ENCODE measurements around the gene NEIL1. TPM values are rescaled to one million over a fixed set of nuclear protein-coding genes. Genes with fewer than 3 reads are reported as not detected.
"Not testable (repeated sequence)": the region's sequence is repeated elsewhere in the genome, so short reads cannot be mapped to it uniquely, and the experiment has no call there.

The NEIL1 gene
- polyA plus RNA-seq, 1 experiment = 4.7 TPM

GRCh38 chr15:75347222-75348033 is 589 bp downstream of the NEIL1 start:
- peaks cover 2% of the 10 kb centered on the region; the same call in 1 of the 2 replicates for H3K36me3 ChIP-seq (ENCODE audit: control insufficient read depth, insufficient read depth, low read length)
- no peak for DNase-seq (ENCODE audit: low read depth)
- ChIA-PET CTCF (interaction anchor here (1.8 kb wide), 1 partner anchor 20 kb away, joined by 13 read pairs; the partner anchor contains the start of gene MAN2C1), POLR2A (interaction anchor here (0.6 kb wide), 2 partner anchors 14 to 107 kb away, joined by 3 to 9 read pairs; no protein-coding TSS in a partner anchor)
- peak overlapping the region; percentile 82 for H3K4me3 ChIP-seq (ENCODE audit: low read depth, low read length)
- no peak for TF ChIP-seq CTCF (IDR thresholded peaks at IDR 0.05; ENCODE audit: insufficient read depth, low read depth, low read length)
- H3K27me3 ChIP-seq (ENCODE audit: control insufficient read depth, insufficient read depth, low read length) = peaks cover 12% of the 10 kb centered on the region

GRCh38 chr15:75348034-75348561 is 1.3 kb downstream of the NEIL1 start:
- TF ChIP-seq CTCF (IDR thresholded peaks at IDR 0.05; ENCODE audit: insufficient read depth, low read depth, low read length) = no peak
- CTCF ChIA-PET = interaction anchor here (1.8 kb wide), 1 partner anchor 20 kb away, joined by 13 read pairs; the partner anchor contains the start of gene MAN2C1
- Histone ChIP-seq H3K4me3 (ENCODE audit: low read depth, low read length) (peak overlapping the region; percentile 82), H3K27me3 (ENCODE audit: control insufficient read depth, insufficient read depth, low read length) (peaks cover 12% of the 10 kb centered on the region), H3K36me3 (ENCODE audit: control insufficient read depth, insufficient read depth, low read length) (peaks cover 2% of the 10 kb centered on the region; the same call in 1 of the 2 replicates)
- POLR2A ChIA-PET = interaction anchor here (0.6 kb wide), 3 partner anchors 14 to 285 kb away, joined by 3 to 15 read pairs (median 9); no protein-coding TSS in a partner anchor
- DNase-seq (ENCODE audit: low read depth) = no peak

GRCh38 chr15:75348562-75349350 is 1.9 kb downstream of the NEIL1 start:
- ChIA-PET POLR2A (interaction anchor here (0.6 kb wide), 2 partner anchors 13 to 284 kb away, joined by 3 to 15 read pairs; no protein-coding TSS in a partner anchor), CTCF (interaction anchor here (0.5 to 1.8 kb wide), 2 partner anchors 19 to 140 kb away, joined by 3 to 13 read pairs; partner anchors contain the start of gene MAN2C1)
- no peak for DNase-seq (ENCODE audit: low read depth)
- peaks cover 12% of the 10 kb centered on the region for H3K27me3 ChIP-seq (ENCODE audit: control insufficient read depth, insufficient read depth, low read length)
- no peak for TF ChIP-seq CTCF (IDR thresholded peaks at IDR 0.05; ENCODE audit: insufficient read depth, low read depth, low read length)
- H3K4me3 ChIP-seq (ENCODE audit: low read depth, low read length) = peak overlapping the region; percentile 82
- peaks cover 5% of the 10 kb centered on the region for H3K36me3 ChIP-seq (ENCODE audit: control insufficient read depth, insufficient read depth, low read length)

GRCh38 chr15:75349351-75349669 is 2.5 kb downstream of the NEIL1 start:
- CTCF ChIA-PET = interaction anchor here (0.5 kb wide), 1 partner anchor 140 kb away, joined by 3 read pairs; no protein-coding TSS in a partner anchor

GRCh38 chr15:75349851-75350588 is 3.2 kb downstream of the NEIL1 start:
- Histone ChIP-seq H3K4me3 (ENCODE audit: low read depth, low read length) (no peak overlapping the region), H3K36me3 (ENCODE audit: control insufficient read depth, insufficient read depth, low read length) (peaks cover 8% of the 10 kb centered on the region), H3K27me3 (ENCODE audit: control insufficient read depth, insufficient read depth, low read length) (peaks cover 12% of the 10 kb centered on the region)
- no peak for TF ChIP-seq CTCF (IDR thresholded peaks at IDR 0.05; ENCODE audit: insufficient read depth, low read depth, low read length)
- no peak for DNase-seq (ENCODE audit: low read depth)
- POLR2A ChIA-PET = no interaction called here
- CTCF ChIA-PET = interaction anchor here (1.9 kb wide), 1 partner anchor 17 kb away, joined by 5 read pairs; no protein-coding TSS in a partner anchor

More at GRCh38 chr15:75349351-75349669, 2.5 kb downstream of the NEIL1 start:
- H3K36me3 ChIP-seq (ENCODE audit: control insufficient read depth, insufficient read depth, low read length); POLR2A ChIA-PET; DNase-seq (ENCODE audit: low read depth); H3K4me3 ChIP-seq (ENCODE audit: low read depth, low read length): not testable (repeated sequence)
- H3K27me3 ChIP-seq (ENCODE audit: control insufficient read depth, insufficient read depth, low read length) = peaks cover 12% of the 10 kb centered on the region

Measured in BJ (cell line).